Panc1 (cell line): ENCODE results near the gene EFCC1. TPM values are rescaled to one million over a fixed set of nuclear protein-coding genes. Genes with fewer than 3 reads are reported as not detected.
A peak's percentile ranks its signal among the peaks of the same experiment; 100 is the strongest.

ENCODE experiments used
- ATAC-seq: fragments of 200-7000 bp; cut with Tn5 transposase; 2 replicates; pipeline ENCODE4 v1.9.1; 2020; ENCODE audit warnings: mild to moderate bottlenecking, moderate library complexity
- BruUV-seq: library from RNA; stranded (reverse); fragments of 400-500 nt; replicated peaks from 2 replicates; lab custom pipeline; 2021; lab: Mats Ljungman, UMichigan
- CTCF ChIA-PET: fragments of 300-600 bp; sonication (Branson Sonifier 250); formaldehyde crosslinking; loops from one replicate; lab custom pipeline; 2022; ENCODE audit warnings: antibody characterized with exemption; lab: Charles Lee
- POLR2A ChIA-PET: fragments of 300-600 bp; sonication (Branson Sonifier 250); formaldehyde crosslinking; loops from one replicate; lab custom pipeline; 2022; ENCODE audit warnings: antibody characterized with exemption; lab: Charles Lee
- DNase-seq: peaks from one replicate; pipeline ENCODE4 v3.0.0-alpha.2; 2010; ENCODE audit warnings: low read depth, low spot score
- H3K27ac ChIP-seq: 2 replicates; pipeline ENCODE4 v1.5.1; 2011; ENCODE audit warnings: mild to moderate bottlenecking, low read length, inconsistent platforms
- H3K27me3 ChIP-seq: fragments of 200-500 bp; sonication (Bioruptor generic); 2 replicates; pipeline ENCODE4 v1.6.0; 2014; ENCODE audit warnings: low read length, inconsistent platforms; ENCODE audit not compliant: control insufficient read depth, insufficient read depth
- H3K36me3 ChIP-seq: fragments of 200-500 bp; sonication (Bioruptor generic); 2 replicates; pipeline ENCODE4 v1.5.1; 2014; ENCODE audit warnings: inconsistent platforms, mild to moderate bottlenecking, low read length, moderate library complexity; ENCODE audit not compliant: control insufficient read depth, insufficient read depth
- H3K4me1 ChIP-seq: 2 replicates; pipeline ENCODE4 v1.5.1; 2011; ENCODE audit warnings: inconsistent platforms, mild to moderate bottlenecking, low read length, moderate library complexity; ENCODE audit not compliant: control insufficient read depth, insufficient read depth
- H3K4me3 ChIP-seq, 2 experiments: 2 replicates each; pipeline ENCODE4 v1.5.1; 2011 to 2012; ENCODE audit warnings: low read depth in 2 of 2, low read length in 2 of 2, mild to moderate bottlenecking in 2 of 2, inconsistent platforms in 1 of 2, moderate library complexity in 1 of 2
- H3K9me3 ChIP-seq: fragments of 200-500 bp; sonication (Bioruptor generic); 2 replicates; pipeline ENCODE4 v1.5.1; 2014; ENCODE audit warnings: low read depth, mild to moderate bottlenecking, inconsistent platforms, low read length, moderate library complexity; ENCODE audit not compliant: control insufficient read depth, insufficient read depth
- CTCF ChIP-seq: fragments of 450-650 bp; IDR thresholded peaks from 2 replicates; pipeline ENCODE4 v1.5.1; 2017; ENCODE audit warnings: mild to moderate bottlenecking
- POLR2AphosphoS5 ChIP-seq: IDR thresholded peaks from 2 replicates; pipeline ENCODE4 v1.6.1; 2012; ENCODE audit warnings: mild to moderate bottlenecking, low read depth, low read length, moderate library complexity
- SIN3A ChIP-seq: IDR thresholded peaks from 2 replicates; pipeline ENCODE4 v1.6.1; 2012; ENCODE audit warnings: low read depth, mild to moderate bottlenecking, low read length, moderate library complexity, borderline replicate concordance; ENCODE audit not compliant: insufficient read depth
- TCF7L2 ChIP-seq: IDR thresholded peaks from 2 replicates; pipeline ENCODE4 v1.6.1; 2011; ENCODE audit warnings: mild to moderate bottlenecking, low read depth, low read length, inconsistent platforms
- in situ Hi-C: cut with HindIII; loops from 2 replicates; pipeline ENCODE4 v1.10.0; 2016; ENCODE audit warnings: low sequenced_read_pairs, low pct_unique_long_range_greater_than_20kb
- intact Hi-C: fragments of 100-400 bp; cut with micrococcal nuclease; formaldehyde crosslinking; loops from one replicate; pipeline ENCODE4 v1.10.0; 2022; ENCODE audit not compliant: unreplicated experiment
- total RNA-seq: library from RNA; stranded (reverse); gene quantifications from one replicate; pipeline ENCODE4 v1.2.1, GENCODE V29; 2021; ENCODE audit not compliant: unreplicated experiment
- TF ChIP-seq, protein P1 (sequence below), 2 experiments: IDR thresholded peaks; 2 replicates each; pipeline ENCODE4 v1.6.1; 2011 to 2012; ENCODE audit warnings: low read depth in 2 of 2, control low read depth in 1 of 2, low read length in 1 of 2, mild to moderate bottlenecking in 1 of 2, moderate library complexity in 1 of 2; ENCODE audit not compliant: insufficient read depth in 1 of 2

EFCC1 gene
- total RNA-seq, 1 experiment from 2014 or later: 0.15 TPM

DNA sequence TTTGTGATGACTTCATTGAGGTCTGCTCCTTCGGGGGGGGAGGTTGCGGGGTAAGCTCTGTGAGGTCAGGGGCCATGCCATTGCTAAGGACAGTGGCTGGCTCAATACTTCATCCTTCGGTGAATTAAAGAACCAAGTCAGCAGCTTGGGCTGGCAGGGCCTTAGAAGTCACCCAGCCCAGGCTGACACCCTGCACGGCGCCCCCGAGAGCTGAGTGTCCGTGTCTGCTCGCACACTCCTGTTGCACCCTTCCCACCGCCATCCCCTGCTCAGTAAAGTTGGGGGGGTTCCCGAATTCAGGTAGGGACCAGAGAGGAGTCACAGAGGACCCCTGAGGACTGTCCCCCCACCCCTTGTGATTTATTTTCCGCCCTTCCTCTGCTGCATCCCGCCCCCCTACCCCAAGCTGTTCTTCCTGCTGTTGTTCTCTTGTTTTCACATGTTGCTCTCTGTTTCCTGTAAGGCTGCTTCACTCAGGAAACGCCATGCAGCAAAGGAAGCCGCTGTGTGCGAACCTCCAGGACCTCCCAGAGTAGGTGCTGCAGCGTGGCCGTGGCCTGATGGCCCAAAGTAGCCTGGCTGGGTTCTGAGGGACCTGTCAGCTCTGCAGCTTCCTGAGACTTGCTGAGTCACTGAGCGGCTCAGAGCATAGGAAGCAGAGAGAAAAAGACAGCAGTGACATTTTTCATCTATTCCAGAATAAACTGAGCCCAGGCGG, 14.4 kb downstream of the EFCC1 start:
- Histone ChIP-seq H3K4me1 (no peaks in the 10 kb centered on the region), H3K36me3 (no peaks in the 10 kb centered on the region), H3K27ac (no peak overlapping the region; the same call in 1 of the 2 replicates), H3K27me3 (no peaks in the 10 kb centered on the region), H3K9me3 (no peaks in the 10 kb centered on the region), H3K4me3 (no peak overlapping the region)
- in situ Hi-C loops: no loop called here
- ATAC-seq (no peak), DNase-seq (no peak)
- POLR2A ChIA-PET: interaction anchor here (1.4 kb wide), 1 partner anchor 22 kb away, joined by 4 read pairs; the partner anchor contains the start of gene CFAP92
- TF ChIP-seq TCF7L2 (no peak), CTCF (no peak), SIN3A (no peak), POLR2AphosphoS5 (no peak)
- TF ChIP-seq, protein P1, sequence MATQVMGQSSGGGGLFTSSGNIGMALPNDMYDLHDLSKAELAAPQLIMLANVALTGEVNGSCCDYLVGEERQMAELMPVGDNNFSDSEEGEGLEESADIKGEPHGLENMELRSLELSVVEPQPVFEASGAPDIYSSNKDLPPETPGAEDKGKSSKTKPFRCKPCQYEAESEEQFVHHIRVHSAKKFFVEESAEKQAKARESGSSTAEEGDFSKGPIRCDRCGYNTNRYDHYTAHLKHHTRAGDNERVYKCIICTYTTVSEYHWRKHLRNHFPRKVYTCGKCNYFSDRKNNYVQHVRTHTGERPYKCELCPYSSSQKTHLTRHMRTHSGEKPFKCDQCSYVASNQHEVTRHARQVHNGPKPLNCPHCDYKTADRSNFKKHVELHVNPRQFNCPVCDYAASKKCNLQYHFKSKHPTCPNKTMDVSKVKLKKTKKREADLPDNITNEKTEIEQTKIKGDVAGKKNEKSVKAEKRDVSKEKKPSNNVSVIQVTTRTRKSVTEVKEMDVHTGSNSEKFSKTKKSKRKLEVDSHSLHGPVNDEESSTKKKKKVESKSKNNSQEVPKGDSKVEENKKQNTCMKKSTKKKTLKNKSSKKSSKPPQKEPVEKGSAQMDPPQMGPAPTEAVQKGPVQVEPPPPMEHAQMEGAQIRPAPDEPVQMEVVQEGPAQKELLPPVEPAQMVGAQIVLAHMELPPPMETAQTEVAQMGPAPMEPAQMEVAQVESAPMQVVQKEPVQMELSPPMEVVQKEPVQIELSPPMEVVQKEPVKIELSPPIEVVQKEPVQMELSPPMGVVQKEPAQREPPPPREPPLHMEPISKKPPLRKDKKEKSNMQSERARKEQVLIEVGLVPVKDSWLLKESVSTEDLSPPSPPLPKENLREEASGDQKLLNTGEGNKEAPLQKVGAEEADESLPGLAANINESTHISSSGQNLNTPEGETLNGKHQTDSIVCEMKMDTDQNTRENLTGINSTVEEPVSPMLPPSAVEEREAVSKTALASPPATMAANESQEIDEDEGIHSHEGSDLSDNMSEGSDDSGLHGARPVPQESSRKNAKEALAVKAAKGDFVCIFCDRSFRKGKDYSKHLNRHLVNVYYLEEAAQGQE (IDR thresholded peaks at IDR 0.05; ENCODE audit: insufficient read depth in 1 of 2, low read depth in 2 of 2, low read length in 1 of 2): no peak
- BruUV-seq: no TSS peak
- CTCF ChIA-PET: interaction anchor here (0.6 to 1.3 kb wide), 5 partner anchors 45 to 230 kb away, joined by 3 to 22 read pairs (median 4); no protein-coding TSS in a partner anchor
- intact Hi-C loops: no loop called here

DNA sequence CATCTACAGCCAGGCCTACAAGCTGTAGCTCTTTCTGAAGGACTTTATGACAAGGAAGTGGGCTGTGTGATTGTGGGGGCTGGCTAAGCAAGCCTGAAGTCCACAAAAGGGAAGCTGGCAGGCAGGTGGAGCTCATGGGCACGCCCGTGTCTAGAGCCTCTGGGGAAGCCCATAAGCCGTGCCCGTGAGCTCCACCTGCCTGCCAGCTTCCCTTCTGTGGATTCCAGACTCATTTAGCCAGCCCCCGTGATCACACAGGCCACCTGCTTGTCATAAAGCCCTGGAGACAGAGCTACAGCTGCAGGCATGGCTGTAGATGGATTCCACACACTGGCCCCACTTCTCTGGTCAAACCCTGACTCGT, 15.2 kb downstream of the EFCC1 start:
- no peaks in the 10 kb centered on the region for H3K27me3 ChIP-seq
- in situ Hi-C loops (no loop called here), intact Hi-C loops (no loop called here)
- ATAC-seq (peak; percentile 38; the same call in 1 of the 2 replicates), DNase-seq (no peak)
- TF ChIP-seq CTCF (no peak), TCF7L2 (no peak), SIN3A (no peak), POLR2AphosphoS5 (no peak)
- TF ChIP-seq, protein P1 (IDR thresholded peaks at IDR 0.05; ENCODE audit: insufficient read depth in 1 of 2, low read depth in 2 of 2, low read length in 1 of 2): no peak
- ChIA-PET POLR2A (interaction anchor here (0.6 to 1.4 kb wide), 2 partner anchors 22 to 48 kb away, joined by 4 to 9 read pairs; partner anchors contain the start of gene CFAP92), CTCF (interaction anchor here (0.6 to 1.3 kb wide), 5 partner anchors 36 to 229 kb away, joined by 3 to 22 read pairs (median 4); no protein-coding TSS in a partner anchor)
- no peaks in the 10 kb centered on the region for H3K9me3 ChIP-seq
- no TSS peak for BruUV-seq
- H3K4me1 ChIP-seq: no peaks in the 10 kb centered on the region
- no peaks in the 10 kb centered on the region for H3K36me3 ChIP-seq
- no peak overlapping the region; the same call in 1 of the 2 replicates for H3K27ac ChIP-seq
- H3K4me3 ChIP-seq: no peak overlapping the region
